GM13976 (cell line): Measurements from ENCODE around the gene INTS13.
"Not testable (repeated sequence)": the region's sequence is repeated elsewhere in the genome, so short reads cannot be mapped to it uniquely, and the experiment has no call there.

Source experiments
- DNase-seq: peaks from one replicate; pipeline ENCODE4 v3.0.0; 2012; ENCODE audit warnings: low spot score
- CTCF ChIP-seq: IDR thresholded peaks from 2 replicates; pipeline ENCODE4 v1.5.1; 2012; ENCODE audit warnings: borderline replicate concordance, mild to moderate bottlenecking; ENCODE audit not compliant: insufficient read depth; ENCODE audit errors: extremely low read depth, missing control alignments, control extremely low read depth
- in situ Hi-C: fragments of 300-500 bp; cut with MboI; formaldehyde crosslinking; loops from one replicate; pipeline ENCODE4 v1.12.0; 2022; ENCODE audit warnings: low sequenced_read_pairs, mixed read lengths, inconsistent platforms; ENCODE audit not compliant: unreplicated experiment

The INTS13 gene

GRCh38 chr12:26970136-26970535 lies 32.4 kb upstream of the INTS13 start:
- no peak for DNase-seq
- in situ Hi-C loops, result no loop called here
- no peak for TF ChIP-seq CTCF

- in situ Hi-C loops, result no loop called here
- no peak for TF ChIP-seq CTCF
- no peak for DNase-seq
Measured at GRCh38 chr12:26966842-26967241, 29.1 kb upstream of the INTS13 start.

GRCh38 chr12:26963413-26963812 lies 25.6 kb upstream of the INTS13 start:
- no peak for TF ChIP-seq CTCF
- in situ Hi-C loops, result no loop called here
- DNase-seq, result no peak

- in situ Hi-C loops, result no loop called here
- TF ChIP-seq CTCF, result no peak
- DNase-seq, result no peak
Measured at GRCh38 chr12:26961803-26962202, 24.0 kb upstream of the INTS13 start.

- in situ Hi-C loops, DNase-seq: not testable (repeated sequence)
Measured at GRCh38 chr12:26961391-26961790, 23.6 kb upstream of the INTS13 start.

GRCh38 chr12:26954027-26954426 lies 16.2 kb upstream of the INTS13 start:
- DNase-seq, result no peak
- in situ Hi-C loops, result no loop called here
- no peak for TF ChIP-seq CTCF

GRCh38 chr12:26953447-26953846 lies 15.7 kb upstream of the INTS13 start:
- DNase-seq, result no peak
- no peak for TF ChIP-seq CTCF
- in situ Hi-C loops, result no loop called here

- in situ Hi-C loops, result no loop called here
- DNase-seq, result no peak
- no peak for TF ChIP-seq CTCF
Measured at GRCh38 chr12:26948309-26948708, 10.5 kb upstream of the INTS13 start.
